Left lobe of liver (tissue), 2 donors: Measurements from ENCODE around the gene SLC25A3. TPM values are rescaled to one million over a fixed set of nuclear protein-coding genes. Genes with fewer than 3 reads are reported as not detected.

Experiments
- ATAC-seq: fragments of 200-7000 bp; cut with Tn5 transposase; one replicate; pipeline ENCODE4 v1.9.1; 2020; ENCODE audit warnings: mild to moderate bottlenecking, moderate library complexity
- DNase-seq: peaks from one replicate; pipeline ENCODE4 v3.0.0-alpha.2; 2020; ENCODE audit warnings: low spot score
- total RNA-seq: library from RNA; stranded (reverse); gene quantifications from one replicate; pipeline ENCODE4 v1.2.1, GENCODE V29; 2021
- donor health status: DM: no; HTN: no; CAD: no; lungs with moderate emphysema.
- donor health status: DM: no; HTN: yes; CAD: no.

SLC25A3 gene
- total RNA-seq, 1 donor from 2014 or later: 286 TPM

GRCh38 chr12:98653866-98654493 is 60.5 kb downstream of the SLC25A3 start:
- ATAC-seq: peak; percentile 84

More at GRCh38 chr12:98653866-98654493, 60.5 kb downstream of the SLC25A3 start:
- no peak for DNase-seq

Other genes starting within 250 kb of the SLC25A3 start
- gene TMPO, start 78.1 kb upstream of the SLC25A3 start, total RNA-seq: 29.7 TPM
- gene IKBIP, start 51.1 kb downstream of the SLC25A3 start, total RNA-seq: 2.6 TPM
- gene APAF1, start 51.6 kb downstream of the SLC25A3 start, total RNA-seq: 5.3 TPM